ENCODE data around the gene KDM5A.

KDM5A gene

GRCh38 chr12:275812-276211 is 113.3 kb downstream of the KDM5A start:
- DNase-seq: no peak

- DNase-seq: no peak
Measured at GRCh38 chr12:273382-273781, 115.7 kb downstream of the KDM5A start.

GRCh38 chr12:272942-273341 is 116.2 kb downstream of the KDM5A start:
- no peak for DNase-seq

- peak in 8 of 56 donors; percentile 7 to 43 (median 16) for DNase-seq
Measured at GRCh38 chr12:271161-271560, 118.0 kb downstream of the KDM5A start.

- no peak for DNase-seq
Measured at GRCh38 chr12:269191-269590, 119.9 kb downstream of the KDM5A start.

GRCh38 chr12:268483-268840 is 120.7 kb downstream of the KDM5A start:
- no peak for DNase-seq

- peak in 2 of 56 donors; percentile 16 to 19 for DNase-seq
Measured at GRCh38 chr12:267581-268482, 121.3 kb downstream of the KDM5A start.

- DNase-seq: no peak
Measured at GRCh38 chr12:265096-265495, 124.0 kb downstream of the KDM5A start.

- DNase-seq: no peak
Measured at GRCh38 chr12:264269-264668, 124.9 kb downstream of the KDM5A start.

- no peak for DNase-seq
Measured at GRCh38 chr12:263574-263973, 125.5 kb downstream of the KDM5A start.

- DNase-seq: no peak
Measured at GRCh38 chr12:262817-263216, 126.3 kb downstream of the KDM5A start, which contains the start of gene SLC6A13. Gene SLC6A13, minus strand, starts transcription at chr12:262836. Its CDS starts 2,784 bp downstream, at chr12:260052.

- no peak for DNase-seq
Measured at GRCh38 chr12:262113-262512, 127.0 kb downstream of the KDM5A start.

- DNase-seq: no peak
Measured at GRCh38 chr12:257521-258321, 131.4 kb downstream of the KDM5A start.

GRCh38 chr12:256958-257357 is 132.2 kb downstream of the KDM5A start:
- DNase-seq: no peak

GRCh38 chr12:256225-256624 is 132.9 kb downstream of the KDM5A start:
- no peak for DNase-seq

GRCh38 chr12:254912-255311 is 134.2 kb downstream of the KDM5A start:
- no peak for DNase-seq

GRCh38 chr12:254039-254438 is 135.1 kb downstream of the KDM5A start:
- no peak for DNase-seq

GRCh38 chr12:253116-253831 is 135.8 kb downstream of the KDM5A start:
- DNase-seq: no peak

- DNase-seq: no peak
Measured at GRCh38 chr12:252636-253035, 136.5 kb downstream of the KDM5A start.

GRCh38 chr12:247271-247670 is 141.8 kb downstream of the KDM5A start:
- DNase-seq: no peak

GRCh38 chr12:243381-243780 is 145.7 kb downstream of the KDM5A start:
- DNase-seq: no peak

GRCh38 chr12:242496-242895 is 146.6 kb downstream of the KDM5A start:
- DNase-seq: no peak

All from nucleus accumbens (tissue), 56 donors.